CD4-positive, alpha-beta T cell (primary cell): ENCODE measurements around the gene COX11. TPM values are rescaled to one million over a fixed set of nuclear protein-coding genes. Genes with fewer than 3 reads are reported as not detected.

Experiments used
- ATAC-seq: fragments of 200-7000 bp; cut with Tn5 transposase; one replicate; pipeline ENCODE4 v1.10.0; 2022; ENCODE audit warnings: mild to moderate bottlenecking; ENCODE audit not compliant: poor library complexity
- CTCF ChIA-PET: fragments of 350-600 bp; sonication (Branson Sonifier 250); formaldehyde crosslinking; loops from one replicate; lab custom pipeline; 2021; ENCODE audit warnings: antibody characterized with exemption, inconsistent platforms; lab: Charles Lee
- POLR2A ChIA-PET: fragments of 350-600 bp; sonication (Branson Sonifier 250); formaldehyde crosslinking; loops from one replicate; lab custom pipeline; 2021; ENCODE audit warnings: antibody characterized with exemption, inconsistent platforms; lab: Charles Lee
- DNase-seq, 14 experiments: peaks; one replicate each; pipeline ENCODE4 v3.0.0-alpha.2; 2013 to 2020; ENCODE audit warnings: mixed read lengths in 2 of 14
- H3K27ac ChIP-seq, 2 donors: one replicate each; pipeline versions ENCODE4 v1.5.1 to v1.7.0; 2013; ENCODE audit warnings: low read length in 2 of 2, low read depth in 1 of 2, mild to moderate bottlenecking in 1 of 2
- H3K27me3 ChIP-seq, 2 experiments: 1 replicate in 1 of 2; 2 replicates in 1 of 2; pipeline versions ENCODE4 v1.6.1 to v1.7.0; 2013; ENCODE audit warnings: low read length in 2 of 2, control low read depth in 1 of 2, mild to moderate bottlenecking in 1 of 2, moderate library complexity in 1 of 2; ENCODE audit not compliant: insufficient read depth in 2 of 2, control insufficient read depth in 1 of 2
- H3K36me3 ChIP-seq: one replicate; pipeline ENCODE4 v1.6.1; 2013; ENCODE audit warnings: low read length, control low read depth; ENCODE audit not compliant: insufficient read depth
- H3K4me1 ChIP-seq: one replicate; pipeline ENCODE4 v1.6.1; 2013; ENCODE audit warnings: low read length, control low read depth; ENCODE audit not compliant: insufficient read depth
- H3K4me3 ChIP-seq: one replicate; pipeline ENCODE4 v1.5.1; 2013; ENCODE audit warnings: mild to moderate bottlenecking, low read length, moderate library complexity
- H3K9me3 ChIP-seq, 2 experiments: 1 replicate in 1 of 2; 2 replicates in 1 of 2; pipeline versions ENCODE4 v1.6.1 to v1.7.0; 2013; ENCODE audit warnings: low read length in 2 of 2, mild to moderate bottlenecking in 2 of 2, control low read depth in 1 of 2, moderate library complexity in 1 of 2; ENCODE audit not compliant: control insufficient read depth in 1 of 2, insufficient read depth in 1 of 2
- H3K27ac Mint-ChIP-seq: one replicate; pipeline ENCODE4 v1.8.0; 2020; ENCODE audit warnings: mixed read lengths
- H3K27me3 Mint-ChIP-seq: one replicate; pipeline ENCODE4 v1.8.0; 2021; ENCODE audit warnings: mixed read lengths
- H3K36me3 Mint-ChIP-seq: one replicate; pipeline ENCODE4 v1.8.0; 2021; ENCODE audit warnings: low read depth, mixed read lengths
- H3K4me1 Mint-ChIP-seq: one replicate; pipeline ENCODE4 v1.8.0; 2021; ENCODE audit warnings: low read depth, mixed read lengths
- H3K4me3 Mint-ChIP-seq: one replicate; pipeline ENCODE4 v1.8.0; 2020; ENCODE audit warnings: mild to moderate bottlenecking, mixed read lengths
- H3K9me3 Mint-ChIP-seq: one replicate; pipeline ENCODE4 v1.8.0; 2020; ENCODE audit warnings: mixed read lengths
- intact Hi-C, 2 experiments: fragments of 100-400 bp; cut with DNase I in 1 of 2; cut with micrococcal nuclease in 1 of 2; formaldehyde crosslinking; loops; one replicate each; pipeline versions ENCODE4 v1.15.1 to v1.9.0; 2023 to 2025; cut with DNase I, micrococcal nuclease
- total RNA-seq, 174 experiments: library from RNA in 2 of 174; stranded (reverse) in 2 of 174; gene quantifications; one replicate each; pipeline ENCODE4 v1.2.3 and lab custom pipeline; 2021 to 2026
- TF ChIP-seq, protein P1 (sequence below): fragments of 200-600 bp; IDR thresholded peaks from one replicate; pipeline ENCODE4 v1.8.0; 2022; ENCODE audit warnings: antibody characterized with exemption, mild to moderate bottlenecking

The COX11 gene
- total RNA-seq, 2 experiments from 2014 or later: 24.1 to 30.3 TPM

DNA sequence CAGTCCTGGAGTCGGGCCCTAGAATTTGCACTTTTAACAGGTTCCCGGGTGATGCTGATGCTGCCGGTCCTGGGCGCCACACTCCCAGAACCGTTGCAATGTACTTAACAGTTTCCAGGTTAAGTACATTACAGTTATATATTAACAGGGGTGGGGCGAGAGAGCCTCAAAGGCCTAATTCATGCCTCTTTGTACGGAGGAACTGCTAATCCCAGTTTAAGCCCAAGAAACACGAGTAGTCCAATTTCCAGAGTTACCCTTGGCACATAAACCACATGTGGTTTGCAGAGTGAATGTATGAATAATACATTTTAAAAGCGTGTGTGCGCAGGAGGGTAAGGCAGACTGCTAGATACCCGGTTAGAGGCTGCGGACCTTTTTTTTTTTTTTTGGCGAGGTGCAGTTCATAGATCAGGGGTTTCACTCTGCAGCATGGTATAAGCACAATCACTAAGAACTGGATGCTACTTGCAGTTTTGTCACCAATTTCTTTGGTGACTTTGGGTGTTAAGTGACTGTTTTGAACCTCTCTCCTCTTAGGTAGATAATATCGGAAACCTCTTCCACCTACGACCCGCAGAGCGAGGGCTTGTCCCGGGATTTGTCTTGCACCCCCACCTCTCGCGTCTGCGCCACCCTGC, 713 bp downstream of the COX11 start:
- no peaks in the 10 kb centered on the region for H3K9me3 Mint-ChIP-seq
- TF ChIP-seq, protein P1, sequence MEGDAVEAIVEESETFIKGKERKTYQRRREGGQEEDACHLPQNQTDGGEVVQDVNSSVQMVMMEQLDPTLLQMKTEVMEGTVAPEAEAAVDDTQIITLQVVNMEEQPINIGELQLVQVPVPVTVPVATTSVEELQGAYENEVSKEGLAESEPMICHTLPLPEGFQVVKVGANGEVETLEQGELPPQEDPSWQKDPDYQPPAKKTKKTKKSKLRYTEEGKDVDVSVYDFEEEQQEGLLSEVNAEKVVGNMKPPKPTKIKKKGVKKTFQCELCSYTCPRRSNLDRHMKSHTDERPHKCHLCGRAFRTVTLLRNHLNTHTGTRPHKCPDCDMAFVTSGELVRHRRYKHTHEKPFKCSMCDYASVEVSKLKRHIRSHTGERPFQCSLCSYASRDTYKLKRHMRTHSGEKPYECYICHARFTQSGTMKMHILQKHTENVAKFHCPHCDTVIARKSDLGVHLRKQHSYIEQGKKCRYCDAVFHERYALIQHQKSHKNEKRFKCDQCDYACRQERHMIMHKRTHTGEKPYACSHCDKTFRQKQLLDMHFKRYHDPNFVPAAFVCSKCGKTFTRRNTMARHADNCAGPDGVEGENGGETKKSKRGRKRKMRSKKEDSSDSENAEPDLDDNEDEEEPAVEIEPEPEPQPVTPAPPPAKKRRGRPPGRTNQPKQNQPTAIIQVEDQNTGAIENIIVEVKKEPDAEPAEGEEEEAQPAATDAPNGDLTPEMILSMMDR: peak; percentile 62
- no peaks in the 10 kb centered on the region for H3K27me3 ChIP-seq
- H3K36me3 Mint-ChIP-seq: peaks cover 36% of the 10 kb centered on the region
- peak overlapping the region in 1 of 2 donors; percentile 85 for H3K27ac ChIP-seq
- H3K27ac Mint-ChIP-seq: no peak overlapping the region
- DNase-seq: peak in 5 of 14 experiments; percentile 2 to 61 (median 44)
- H3K4me1 Mint-ChIP-seq: peaks cover 5% of the 10 kb centered on the region
- CTCF ChIA-PET: no interaction called here
- intact Hi-C loops: loop anchor here in 1 of 2 experiments (5.0 to 10.0 kb wide), 3 partner anchors 270 to 455 kb away; partner anchors contain the start of genes HLF and MMD
- no peaks in the 10 kb centered on the region for H3K27me3 Mint-ChIP-seq
- peaks cover 25% of the 10 kb centered on the region for H3K4me1 ChIP-seq
- ATAC-seq: peak; percentile 18
- no peak overlapping the region for H3K4me3 Mint-ChIP-seq
- POLR2A ChIA-PET: no interaction called here
- no peaks in the 10 kb centered on the region for H3K9me3 ChIP-seq
- H3K4me3 ChIP-seq: peak overlapping the region; percentile 92
- H3K36me3 ChIP-seq: peaks cover 23% of the 10 kb centered on the region

DNA sequence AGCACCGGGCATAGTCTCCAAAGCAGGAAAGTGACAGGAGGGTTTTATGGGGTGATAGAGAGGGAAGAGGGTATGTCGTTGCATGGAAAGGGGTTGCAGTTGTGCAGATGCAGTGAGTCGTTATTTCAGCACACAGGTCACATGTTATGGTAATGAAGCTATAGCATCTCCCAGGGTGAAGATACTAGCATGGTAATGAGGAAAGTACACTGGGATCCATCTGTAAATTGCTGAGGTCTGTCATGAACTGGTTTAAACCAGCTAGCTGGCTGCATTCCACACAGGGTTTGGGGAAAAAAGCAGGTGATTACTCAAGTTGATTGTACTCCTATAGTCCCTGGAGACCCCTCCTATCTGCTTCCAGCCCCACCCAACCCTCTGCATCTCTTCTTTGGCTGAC, 11.7 kb downstream of the COX11 start:
- Histone ChIP-seq H3K36me3 (peaks cover 30% of the 10 kb centered on the region), H3K27ac (no peak overlapping the region), H3K9me3 (no peaks in the 10 kb centered on the region), H3K4me3 (no peak overlapping the region), H3K4me1 (no peaks in the 10 kb centered on the region), H3K27me3 (no peaks in the 10 kb centered on the region)
- TF ChIP-seq, protein P1: no peak
- H3K4me3 Mint-ChIP-seq: no peak overlapping the region
- no peaks in the 10 kb centered on the region for H3K9me3 Mint-ChIP-seq
- H3K4me1 Mint-ChIP-seq: no peaks in the 10 kb centered on the region
- H3K27ac Mint-ChIP-seq: no peak overlapping the region
- H3K27me3 Mint-ChIP-seq: no peaks in the 10 kb centered on the region
- DNase-seq (no peak), ATAC-seq (no peak)
- peaks cover 44% of the 10 kb centered on the region for H3K36me3 Mint-ChIP-seq
- ChIA-PET CTCF (no interaction called here), POLR2A (no interaction called here)
- intact Hi-C loops: no loop called here

DNA sequence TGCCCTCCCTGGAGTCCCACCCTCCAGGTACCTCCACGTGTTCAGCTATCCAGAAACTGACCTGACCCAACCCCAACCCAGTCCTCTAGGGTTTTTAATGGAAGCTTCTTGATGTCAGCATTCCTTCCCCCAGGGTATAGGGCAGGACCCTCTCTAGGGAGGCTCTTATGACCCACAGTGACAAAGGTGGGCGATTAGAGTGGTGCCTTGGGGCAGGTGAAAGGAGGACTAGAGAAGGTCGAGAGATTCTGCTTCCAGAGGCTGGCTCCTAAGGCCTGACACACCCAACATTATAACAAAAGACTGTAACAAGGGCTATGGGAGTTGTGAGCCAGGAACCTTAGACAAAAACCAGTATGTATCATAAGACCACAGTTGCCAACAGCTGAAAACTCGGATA, 17.2 kb downstream of the COX11 start:
- Mint-ChIP-seq H3K36me3 (no peaks in the 10 kb centered on the region), H3K27me3 (peaks cover 7% of the 10 kb centered on the region), H3K4me3 (no peak overlapping the region), H3K27ac (no peak overlapping the region), H3K4me1 (no peaks in the 10 kb centered on the region), H3K9me3 (no peaks in the 10 kb centered on the region)
- DNase-seq (no peak), ATAC-seq (no peak)
- H3K36me3 ChIP-seq: no peaks in the 10 kb centered on the region
- H3K4me3 ChIP-seq: no peak overlapping the region
- CTCF ChIA-PET: no interaction called here
- TF ChIP-seq, protein P1: no peak
- intact Hi-C loops: no loop called here
- H3K9me3 ChIP-seq: no peaks in the 10 kb centered on the region
- H3K27me3 ChIP-seq: peaks cover 0 to 6% of the 10 kb centered on the region in 2 experiments
- POLR2A ChIA-PET: no interaction called here
- H3K27ac ChIP-seq: no peak overlapping the region
- H3K4me1 ChIP-seq: no peaks in the 10 kb centered on the region
